NK-92 (cell line): ENCODE measurements around the gene HOMER3.
"Not testable (repeated sequence)": the region's sequence is repeated elsewhere in the genome, so short reads cannot be mapped to it uniquely, and the experiment has no call there.

ENCODE experiments used
- DNase-seq: peaks from one replicate; lab custom pipeline; 2025; ENCODE audit not compliant: unreplicated experiment; lab: John Stamatoyannopoulos, UW

The HOMER3 gene

GRCh38 chr19:18954094-18954493, 13.1 kb upstream of the HOMER3 start:
- DNase-seq, result no peak

GRCh38 chr19:18952364-18953003, 11.5 kb upstream of the HOMER3 start:
- not testable (repeated sequence) for DNase-seq

- no peak for DNase-seq
Measured at GRCh38 chr19:18951721-18952281, 10.8 kb upstream of the HOMER3 start.

- DNase-seq, result no peak
Measured at GRCh38 chr19:18949858-18950257, 8.8 kb upstream of the HOMER3 start.

- no peak for DNase-seq
Measured at GRCh38 chr19:18948976-18949356, 7.9 kb upstream of the HOMER3 start.

GRCh38 chr19:18948075-18948975, 7.3 kb upstream of the HOMER3 start:
- DNase-seq, result no peak

GRCh38 chr19:18946918-18947317, 5.9 kb upstream of the HOMER3 start:
- DNase-seq, result no peak

GRCh38 chr19:18946335-18946734, 5.3 kb upstream of the HOMER3 start:
- no peak for DNase-seq

- DNase-seq, result no peak
Measured at GRCh38 chr19:18945297-18945696, 4.3 kb upstream of the HOMER3 start.

- DNase-seq, result no peak
Measured at GRCh38 chr19:18943465-18943864, 2.4 kb upstream of the HOMER3 start.

GRCh38 chr19:18942692-18943091, 1.7 kb upstream of the HOMER3 start:
- DNase-seq, result no peak

- DNase-seq, result no peak
Measured at GRCh38 chr19:18941628-18942354, 774 bp upstream of the HOMER3 start.

- no peak for DNase-seq
Measured at GRCh38 chr19:18939922-18940768, 872 bp downstream of the HOMER3 start.

- no peak for DNase-seq
Measured at GRCh38 chr19:18939163-18939562, 1.9 kb downstream of the HOMER3 start.

- no peak for DNase-seq
Measured at GRCh38 chr19:18933297-18933696, 7.7 kb downstream of the HOMER3 start.

- DNase-seq, result no peak
Measured at GRCh38 chr19:18932216-18932841, 8.7 kb downstream of the HOMER3 start.

- DNase-seq, result no peak
Measured at GRCh38 chr19:18931316-18932162, 9.5 kb downstream of the HOMER3 start.

- DNase-seq, result no peak
Measured at GRCh38 chr19:18929311-18929710, 11.7 kb downstream of the HOMER3 start.
